HUES48 (cell line): ENCODE measurements around the gene KCTD1.

Source experiments
- H3K27ac ChIP-seq: one replicate; pipeline ENCODE4 v1.7.0; 2013; ENCODE audit warnings: low read depth, low read length, inconsistent platforms
- H3K27me3 ChIP-seq: 2 replicates; pipeline ENCODE4 v1.6.1; 2013; ENCODE audit warnings: mild to moderate bottlenecking, low read length; ENCODE audit not compliant: control insufficient read depth, insufficient read depth
- H3K36me3 ChIP-seq: 2 replicates; pipeline ENCODE4 v1.6.1; 2013; ENCODE audit warnings: low read length; ENCODE audit not compliant: control insufficient read depth, insufficient read depth
- H3K4me1 ChIP-seq: 2 replicates; pipeline ENCODE4 v1.6.1; 2013; ENCODE audit warnings: mild to moderate bottlenecking, low read length; ENCODE audit not compliant: control insufficient read depth, insufficient read depth
- H3K4me3 ChIP-seq: 2 replicates; pipeline ENCODE4 v1.5.1; 2013; ENCODE audit warnings: mild to moderate bottlenecking, low read depth, low read length
- H3K9ac ChIP-seq: 2 replicates; pipeline ENCODE4 v1.6.1; 2013; ENCODE audit warnings: mild to moderate bottlenecking, low read depth, low read length, moderate library complexity
- H3K9me3 ChIP-seq: 2 replicates; pipeline ENCODE4 v1.6.1; 2013; ENCODE audit warnings: low read length; ENCODE audit not compliant: control insufficient read depth, insufficient read depth

KCTD1 gene

GRCh38 chr18:26421503-26421902 is 126.8 kb downstream of the KCTD1 start:
- no peak overlapping the region for H3K9ac ChIP-seq
- H3K4me3 ChIP-seq, result no peak overlapping the region
- H3K36me3 ChIP-seq, result no peaks in the 10 kb centered on the region
- no peak overlapping the region for H3K27ac ChIP-seq
- H3K27me3 ChIP-seq, result no peaks in the 10 kb centered on the region
- no peaks in the 10 kb centered on the region for H3K4me1 ChIP-seq
- H3K9me3 ChIP-seq, result no peaks in the 10 kb centered on the region

GRCh38 chr18:26419746-26420145 is 128.6 kb downstream of the KCTD1 start:
- no peak overlapping the region for H3K4me3 ChIP-seq
- H3K27ac ChIP-seq, result no peak overlapping the region
- H3K9ac ChIP-seq, result no peak overlapping the region
- no peaks in the 10 kb centered on the region for H3K9me3 ChIP-seq
- H3K36me3 ChIP-seq, result no peaks in the 10 kb centered on the region
- H3K4me1 ChIP-seq, result peaks cover 17% of the 10 kb centered on the region
- H3K27me3 ChIP-seq, result no peaks in the 10 kb centered on the region

- no peaks in the 10 kb centered on the region for H3K36me3 ChIP-seq
Measured at GRCh38 chr18:26418225-26418624, 130.1 kb downstream of the KCTD1 start.

GRCh38 chr18:26417190-26417589 is 131.2 kb downstream of the KCTD1 start:
- no peaks in the 10 kb centered on the region for H3K27me3 ChIP-seq
- H3K4me1 ChIP-seq, result peaks cover 26% of the 10 kb centered on the region
- H3K4me3 ChIP-seq, result no peak overlapping the region
- H3K9me3 ChIP-seq, result no peaks in the 10 kb centered on the region
- H3K36me3 ChIP-seq, result no peaks in the 10 kb centered on the region
- no peak overlapping the region for H3K9ac ChIP-seq
- H3K27ac ChIP-seq, result no peak overlapping the region

More at GRCh38 chr18:26418225-26418624, 130.1 kb downstream of the KCTD1 start:
- no peaks in the 10 kb centered on the region for H3K9me3 ChIP-seq
- H3K9ac ChIP-seq, result no peak overlapping the region
- H3K27me3 ChIP-seq, result no peaks in the 10 kb centered on the region
- no peak overlapping the region for H3K4me3 ChIP-seq
- H3K27ac ChIP-seq, result no peak overlapping the region
- H3K4me1 ChIP-seq, result peaks cover 26% of the 10 kb centered on the region

- no peak overlapping the region for H3K27ac ChIP-seq
- no peak overlapping the region for H3K4me3 ChIP-seq
- no peaks in the 10 kb centered on the region for H3K9me3 ChIP-seq
Measured at GRCh38 chr18:26416652-26417150, 131.7 kb downstream of the KCTD1 start.

GRCh38 chr18:26415631-26416030 is 132.7 kb downstream of the KCTD1 start:
- no peaks in the 10 kb centered on the region for H3K9me3 ChIP-seq
- peak overlapping the region; percentile 56 for H3K27ac ChIP-seq

More at GRCh38 chr18:26416652-26417150, 131.7 kb downstream of the KCTD1 start:
- peaks cover 26% of the 10 kb centered on the region for H3K4me1 ChIP-seq
- H3K9ac ChIP-seq, result no peak overlapping the region
- no peaks in the 10 kb centered on the region for H3K27me3 ChIP-seq
- no peaks in the 10 kb centered on the region for H3K36me3 ChIP-seq

GRCh38 chr18:26414901-26415440 is 133.4 kb downstream of the KCTD1 start:
- H3K27ac ChIP-seq, result peak overlapping the region; percentile 56
- no peaks in the 10 kb centered on the region for H3K36me3 ChIP-seq
- H3K4me1 ChIP-seq, result peaks cover 26% of the 10 kb centered on the region
- H3K4me3 ChIP-seq, result peak overlapping the region; percentile 48
- H3K9ac ChIP-seq, result no peak overlapping the region; the same call in 1 of the 2 replicates
- H3K9me3 ChIP-seq, result no peaks in the 10 kb centered on the region
- no peaks in the 10 kb centered on the region for H3K27me3 ChIP-seq

More at GRCh38 chr18:26415631-26416030, 132.7 kb downstream of the KCTD1 start:
- Histone ChIP-seq H3K4me3 (0 out of 2 replicates have a peak overlapping the region, but pooled peaks have one; percentile 48), H3K4me1 (peaks cover 26% of the 10 kb centered on the region), H3K36me3 (no peaks in the 10 kb centered on the region), H3K27me3 (no peaks in the 10 kb centered on the region), H3K9ac (no peak overlapping the region)

GRCh38 chr18:26409091-26409490 is 139.3 kb downstream of the KCTD1 start:
- H3K36me3 ChIP-seq, result no peaks in the 10 kb centered on the region
- no peak overlapping the region for H3K27ac ChIP-seq
- H3K4me1 ChIP-seq, result peaks cover 11% of the 10 kb centered on the region
- no peaks in the 10 kb centered on the region for H3K9me3 ChIP-seq
- H3K27me3 ChIP-seq, result no peaks in the 10 kb centered on the region
- H3K4me3 ChIP-seq, result no peak overlapping the region
- no peak overlapping the region for H3K9ac ChIP-seq

- H3K27ac ChIP-seq, result no peak overlapping the region
- no peaks in the 10 kb centered on the region for H3K36me3 ChIP-seq
- no peak overlapping the region for H3K4me3 ChIP-seq
- no peaks in the 10 kb centered on the region for H3K27me3 ChIP-seq
- H3K9ac ChIP-seq, result no peak overlapping the region
- H3K9me3 ChIP-seq, result no peaks in the 10 kb centered on the region
- peaks cover 8% of the 10 kb centered on the region for H3K4me1 ChIP-seq
Measured at GRCh38 chr18:26407736-26408601, 140.4 kb downstream of the KCTD1 start.

- Histone ChIP-seq H3K27ac (no peak overlapping the region), H3K4me3 (no peak overlapping the region), H3K27me3 (no peaks in the 10 kb centered on the region), H3K4me1 (peaks cover 8% of the 10 kb centered on the region), H3K9me3 (no peaks in the 10 kb centered on the region), H3K9ac (no peak overlapping the region), H3K36me3 (no peaks in the 10 kb centered on the region)
Measured at GRCh38 chr18:26406854-26407517, 141.4 kb downstream of the KCTD1 start.
